ENCODE measurements around the gene CRADD.

DNA sequence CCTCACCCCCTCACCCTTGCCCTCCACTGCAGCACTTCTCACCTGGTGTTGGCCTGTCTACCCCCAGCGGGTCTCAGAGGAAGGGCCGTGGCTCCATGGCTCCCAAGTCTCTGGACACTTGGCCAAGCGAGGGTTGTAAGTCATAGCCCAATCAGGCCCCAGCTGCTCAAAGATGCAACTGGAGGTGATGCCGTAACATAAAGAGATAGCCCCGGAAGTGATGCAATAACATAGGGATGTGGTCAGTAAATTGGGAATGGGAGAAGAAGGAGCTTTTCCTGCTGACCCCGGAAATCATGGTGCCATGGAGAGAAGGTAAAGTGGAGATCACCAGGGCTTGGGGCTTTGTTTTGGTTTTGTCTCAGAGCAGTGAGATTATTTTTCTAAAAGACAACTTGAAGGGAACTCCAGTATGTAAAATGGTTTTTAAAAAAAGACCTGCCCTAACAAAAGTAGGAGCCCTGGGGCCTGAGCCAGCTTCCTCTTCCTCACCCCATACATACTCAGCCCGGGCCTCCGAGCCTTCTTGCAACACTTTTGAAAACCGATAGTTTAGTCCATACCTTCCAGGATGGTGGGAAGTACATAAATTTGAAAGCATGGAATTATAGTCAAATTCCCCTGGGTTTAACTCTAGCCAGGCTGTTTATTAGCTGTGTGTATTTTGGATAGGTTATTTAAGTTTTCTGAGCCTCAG, 212.5 kb downstream of the CRADD start:
- TF ChIP-seq, protein P1, sequence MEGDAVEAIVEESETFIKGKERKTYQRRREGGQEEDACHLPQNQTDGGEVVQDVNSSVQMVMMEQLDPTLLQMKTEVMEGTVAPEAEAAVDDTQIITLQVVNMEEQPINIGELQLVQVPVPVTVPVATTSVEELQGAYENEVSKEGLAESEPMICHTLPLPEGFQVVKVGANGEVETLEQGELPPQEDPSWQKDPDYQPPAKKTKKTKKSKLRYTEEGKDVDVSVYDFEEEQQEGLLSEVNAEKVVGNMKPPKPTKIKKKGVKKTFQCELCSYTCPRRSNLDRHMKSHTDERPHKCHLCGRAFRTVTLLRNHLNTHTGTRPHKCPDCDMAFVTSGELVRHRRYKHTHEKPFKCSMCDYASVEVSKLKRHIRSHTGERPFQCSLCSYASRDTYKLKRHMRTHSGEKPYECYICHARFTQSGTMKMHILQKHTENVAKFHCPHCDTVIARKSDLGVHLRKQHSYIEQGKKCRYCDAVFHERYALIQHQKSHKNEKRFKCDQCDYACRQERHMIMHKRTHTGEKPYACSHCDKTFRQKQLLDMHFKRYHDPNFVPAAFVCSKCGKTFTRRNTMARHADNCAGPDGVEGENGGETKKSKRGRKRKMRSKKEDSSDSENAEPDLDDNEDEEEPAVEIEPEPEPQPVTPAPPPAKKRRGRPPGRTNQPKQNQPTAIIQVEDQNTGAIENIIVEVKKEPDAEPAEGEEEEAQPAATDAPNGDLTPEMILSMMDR (IDR thresholded peaks at IDR 0.05), result no peak
- no peak for TF ChIP-seq EP300 (IDR thresholded peaks at IDR 0.05)
- no peak for TF ChIP-seq POLR2A (IDR thresholded peaks at IDR 0.05)
- no peak for TF ChIP-seq POLR2AphosphoS5 (IDR thresholded peaks at IDR 0.05)
